GM12878 (cell line): Measurements from ENCODE around the gene SPATA3. TPM values are rescaled to one million over a fixed set of nuclear protein-coding genes. Genes with fewer than 3 reads are reported as not detected.

ENCODE experiments used
- ATAC-seq: fragments of 200-7000 bp; cut with Tn5 transposase; 3 replicates; pipeline ENCODE4 v1.9.1; 2020; ENCODE audit warnings: mild to moderate bottlenecking, moderate library complexity
- BruUV-seq: library from RNA; stranded (reverse); fragments of 400-500 nt; replicated peaks from 2 replicates; lab custom pipeline; 2021; lab: Mats Ljungman, UMichigan
- CTCF ChIA-PET: fragments of 300-600 bp; sonication (Branson Sonifier 250); formaldehyde crosslinking; extraction: SDS; loops from one replicate; lab custom pipeline; 2021; ENCODE audit warnings: inconsistent platforms; lab: Yijun Ruan, JAX
- POLR2A ChIA-PET: fragments of 350-600 bp; formaldehyde crosslinking; extraction: SDS; loops from one replicate; lab custom pipeline; 2021; ENCODE audit warnings: inconsistent platforms; lab: Charles Lee
- RAD21 ChIA-PET: fragments of 300-600 bp; sonication (Branson Sonifier 250); formaldehyde crosslinking; loops from one replicate; lab custom pipeline; 2023; ENCODE audit warnings: antibody characterized with exemption; ENCODE audit not compliant: unreplicated experiment; lab: Charles Lee
- SMC1A ChIA-PET: fragments of 300-600 bp; sonication (Branson Sonifier 250); formaldehyde crosslinking; loops from one replicate; lab custom pipeline; 2023; ENCODE audit not compliant: unreplicated experiment, uncharacterized antibody; lab: Charles Lee
- DNase-seq: peaks from one replicate; pipeline ENCODE4 v3.0.0-alpha.2; 2011; ENCODE audit warnings: low read depth, low spot score
- FAIRE-seq: peaks from 3 replicates; lab custom pipeline; 2011; peaks lifted over from hg19 to GRCh38; lab: Jason Lieb, UNC
- H2AFZ ChIP-seq: 2 replicates; pipeline ENCODE4 v1.6.0; 2011; ENCODE audit warnings: low read depth, low read length, control low read depth; ENCODE audit not compliant: control insufficient read depth
- H3K27ac ChIP-seq: 2 replicates; pipeline ENCODE4 v1.5.1; 2011; ENCODE audit warnings: control low read depth; ENCODE audit not compliant: control insufficient read depth, insufficient read depth
- H3K27me3 ChIP-seq, 2 experiments: replicated peaks in 1 of 2; 2 replicates each; pipeline versions ENCODE4 v1.6.0 to v1.6.1; 2011; ENCODE audit warnings: low read length in 1 of 2; ENCODE audit not compliant: control insufficient read depth in 2 of 2, insufficient read depth in 2 of 2
- H3K36me3 ChIP-seq, 2 experiments: 2 replicates each; pipeline ENCODE4 v1.5.1; 2011; ENCODE audit warnings: low read length in 1 of 2; ENCODE audit not compliant: control insufficient read depth in 2 of 2, insufficient read depth in 2 of 2
- H3K4me1 ChIP-seq: 2 replicates; pipeline ENCODE4 v1.6.1; 2011; ENCODE audit warnings: mild to moderate bottlenecking, low read length, moderate library complexity, mixed read lengths; ENCODE audit not compliant: control insufficient read depth, insufficient read depth
- H3K4me2 ChIP-seq: 2 replicates; pipeline ENCODE4 v1.6.0; 2011; ENCODE audit warnings: control low read depth; ENCODE audit not compliant: control insufficient read depth, insufficient read depth
- H3K4me3 ChIP-seq: fragments of 200-600 bp; sonication (generic); 2 replicates; pipeline ENCODE4 v1.5.1; 2016
- H3K79me2 ChIP-seq: 2 replicates; pipeline ENCODE4 v1.6.0; 2011; ENCODE audit warnings: low read length; ENCODE audit not compliant: control insufficient read depth, insufficient read depth
- H3K9ac ChIP-seq: 2 replicates; pipeline ENCODE4 v1.8.0; 2011; ENCODE audit warnings: low read length, control low read depth, mixed read lengths; ENCODE audit not compliant: control insufficient read depth, insufficient read depth
- H3K9me3 ChIP-seq: replicated peaks from 3 replicates; pipeline ENCODE4 v1.5.1; 2011; ENCODE audit warnings: mild to moderate bottlenecking, low read length; ENCODE audit not compliant: control insufficient read depth, insufficient read depth
- H4K20me1 ChIP-seq: 2 replicates; pipeline ENCODE4 v1.6.0; 2011; ENCODE audit not compliant: control insufficient read depth, insufficient read depth
- CHD1 ChIP-seq: IDR thresholded peaks from 2 replicates; pipeline ENCODE4 v1.6.1; 2012; ENCODE audit warnings: low read depth, low read length, improper control_type of control experiment
- ESRRA ChIP-seq: IDR thresholded peaks from 2 replicates; pipeline ENCODE4 v1.6.1; 2012; ENCODE audit warnings: mild to moderate bottlenecking, low read length, improper control_type of control experiment
- EZH2 ChIP-seq: IDR thresholded peaks from 2 replicates; pipeline ENCODE4 v1.6.1; 2012; ENCODE audit warnings: low read depth, mild to moderate bottlenecking, control low read depth, inconsistent platforms, low read length, borderline replicate concordance; ENCODE audit not compliant: control insufficient read depth
- GABPA ChIP-seq: IDR thresholded peaks from 2 replicates; pipeline ENCODE4 v1.6.1; 2014; ENCODE audit warnings: antibody characterized with exemption, low read depth, mild to moderate bottlenecking, inconsistent platforms
- NRF1 ChIP-seq: conservative IDR thresholded peaks from 2 replicates; pipeline ENCODE4 v1.6.1; 2011; ENCODE audit warnings: mild to moderate bottlenecking, low read depth, low read length, improper control_type of control experiment
- POLR2AphosphoS2 ChIP-seq: IDR thresholded peaks from 2 replicates; pipeline ENCODE4 v1.6.1; 2011; ENCODE audit warnings: low read depth, mild to moderate bottlenecking, low read length, improper control_type of control experiment, moderate library complexity
- RAD21 ChIP-seq: IDR thresholded peaks from 2 replicates; pipeline ENCODE4 v1.6.1; 2011; ENCODE audit warnings: mild to moderate bottlenecking, low read depth, low read length, moderate library complexity; ENCODE audit not compliant: insufficient read depth
- RCOR1 ChIP-seq: conservative IDR thresholded peaks from 2 replicates; pipeline ENCODE4 v1.6.1; 2012; ENCODE audit warnings: low read depth, low read length, improper control_type of control experiment
- SMC3 ChIP-seq: IDR thresholded peaks from 2 replicates; pipeline ENCODE4 v1.6.1; 2011; ENCODE audit warnings: low read length, improper control_type of control experiment, borderline replicate concordance
- ZSCAN29 ChIP-seq: fragments of 450-650 bp; IDR thresholded peaks from 2 replicates; pipeline ENCODE4 v1.6.1; 2017; ENCODE audit warnings: mild to moderate bottlenecking, moderate library complexity
- WGBS: methylation state at CpG from one replicate; pipeline ENCODE4 v1.1.6; 2016; ENCODE audit warnings: low lambda C conversion rate; ENCODE audit not compliant: insufficient replicate concordance, insufficient coverage; ENCODE audit errors: missing lambda C conversion rate; 5-methylcytosine and 5-hydroxymethylcytosine counted together
- in situ Hi-C: fragments of 300-500 bp; cut with MboI; formaldehyde crosslinking; loops from 9 replicates; pipeline ENCODE4 v1.14.3; 2018; ENCODE audit warnings: mixed read lengths
- intact Hi-C: fragments of 100-400 bp; cut with micrococcal nuclease; formaldehyde crosslinking; loops from one replicate; pipeline ENCODE4 v1.14.2; 2022; ENCODE audit not compliant: unreplicated experiment
- polyA plus RNA-seq, 11 experiments: library from polyadenylated mRNA; depleted of rRNA in 4 of 11; unstranded in 6 of 11; stranded (reverse) in 5 of 11; fragments of >200 nt; fragmentation: Nextera tagmentation in 4 of 11; fragmentation: Illumina TruSeq in 1 of 11; extraction: Ambion mirVana in 4 of 11; extraction: Trizol in 1 of 11; gene quantifications; 1 replicate in 1 of 11; 2 replicates in 10 of 11; pipeline versions ENCODE4 v1.2.1 to v1.2.3, GENCODE V29; 2011 to 2016; ENCODE audit warnings: inconsistent platforms in 2 of 11, missing spikeins in 2 of 11, low read depth in 1 of 11
- total RNA-seq, 4 experiments: library from RNA; depleted of rRNA in 3 of 4; stranded (reverse); fragments of >200 nt in 3 of 4; fragmentation: Illumina TruSeq in 1 of 4; extraction: Trizol in 1 of 4; gene quantifications; 2 replicates each; pipeline versions ENCODE4 v1.2.1 to v1.2.3, GENCODE V29; 2013 to 2021
- TF ChIP-seq, protein P1 (sequence below): fragments of 450-650 bp; formaldehyde crosslinking; IDR thresholded peaks from 2 replicates; pipeline ENCODE4 v1.4.0; 2020; ENCODE audit warnings: mild to moderate bottlenecking, moderate library complexity
- TF ChIP-seq, protein P2 (sequence below): fragments of 450-650 bp; IDR thresholded peaks from 2 replicates; pipeline ENCODE4 v1.6.1; 2017; ENCODE audit warnings: mild to moderate bottlenecking

The SPATA3 gene
- total and polyA plus RNA-seq, 10 of the 15 experiments (the other 5 are each of a cell fraction or from before 2014, with no cell fraction given): not detected

GRCh38 chr2:231008131-231008530, 12.2 kb downstream of the SPATA3 start (continued):
- no peak for TF ChIP-seq RCOR1
- no peak for TF ChIP-seq POLR2AphosphoS2
- TF ChIP-seq GABPA: no peak

GRCh38 chr2:231009236-231009919, 13.5 kb downstream of the SPATA3 start:
- FAIRE-seq (no peak), DNase-seq (no peak), ATAC-seq (no peak)
- H3K27ac ChIP-seq: no peak overlapping the region
- no peaks in the 10 kb centered on the region for H3K79me2 ChIP-seq
- no peaks in the 10 kb centered on the region; the same call in 2 of the 3 replicates for H3K9me3 ChIP-seq
- ChIA-PET RAD21 (no interaction called here), POLR2A (no interaction called here), CTCF (interaction anchor here (0.6 to 1.2 kb wide), 4 partner anchors 42 to 212 kb away, joined by 3 read pairs; no protein-coding TSS in a partner anchor), SMC1A (no interaction called here)
- intact Hi-C loops (no loop called here), in situ Hi-C loops (no loop called here)
- no peak overlapping the region for H3K9ac ChIP-seq
- H3K4me3 ChIP-seq: no peak overlapping the region
- H4K20me1 ChIP-seq: no peaks in the 10 kb centered on the region
- H2AFZ ChIP-seq: no peak overlapping the region
- H3K4me1 ChIP-seq: no peaks in the 10 kb centered on the region
- no TSS peak for BruUV-seq
- no peaks in the 10 kb centered on the region for H3K36me3 ChIP-seq
- no peak overlapping the region for H3K4me2 ChIP-seq
- WGBS: 28% methylated on average over 14 of the region's 14 CpGs
- H3K27me3 ChIP-seq: peaks cover 0 to 2% of the 10 kb centered on the region in 2 experiments; a peak in 2 of 4 replicates
- TF ChIP-seq, protein P1, sequence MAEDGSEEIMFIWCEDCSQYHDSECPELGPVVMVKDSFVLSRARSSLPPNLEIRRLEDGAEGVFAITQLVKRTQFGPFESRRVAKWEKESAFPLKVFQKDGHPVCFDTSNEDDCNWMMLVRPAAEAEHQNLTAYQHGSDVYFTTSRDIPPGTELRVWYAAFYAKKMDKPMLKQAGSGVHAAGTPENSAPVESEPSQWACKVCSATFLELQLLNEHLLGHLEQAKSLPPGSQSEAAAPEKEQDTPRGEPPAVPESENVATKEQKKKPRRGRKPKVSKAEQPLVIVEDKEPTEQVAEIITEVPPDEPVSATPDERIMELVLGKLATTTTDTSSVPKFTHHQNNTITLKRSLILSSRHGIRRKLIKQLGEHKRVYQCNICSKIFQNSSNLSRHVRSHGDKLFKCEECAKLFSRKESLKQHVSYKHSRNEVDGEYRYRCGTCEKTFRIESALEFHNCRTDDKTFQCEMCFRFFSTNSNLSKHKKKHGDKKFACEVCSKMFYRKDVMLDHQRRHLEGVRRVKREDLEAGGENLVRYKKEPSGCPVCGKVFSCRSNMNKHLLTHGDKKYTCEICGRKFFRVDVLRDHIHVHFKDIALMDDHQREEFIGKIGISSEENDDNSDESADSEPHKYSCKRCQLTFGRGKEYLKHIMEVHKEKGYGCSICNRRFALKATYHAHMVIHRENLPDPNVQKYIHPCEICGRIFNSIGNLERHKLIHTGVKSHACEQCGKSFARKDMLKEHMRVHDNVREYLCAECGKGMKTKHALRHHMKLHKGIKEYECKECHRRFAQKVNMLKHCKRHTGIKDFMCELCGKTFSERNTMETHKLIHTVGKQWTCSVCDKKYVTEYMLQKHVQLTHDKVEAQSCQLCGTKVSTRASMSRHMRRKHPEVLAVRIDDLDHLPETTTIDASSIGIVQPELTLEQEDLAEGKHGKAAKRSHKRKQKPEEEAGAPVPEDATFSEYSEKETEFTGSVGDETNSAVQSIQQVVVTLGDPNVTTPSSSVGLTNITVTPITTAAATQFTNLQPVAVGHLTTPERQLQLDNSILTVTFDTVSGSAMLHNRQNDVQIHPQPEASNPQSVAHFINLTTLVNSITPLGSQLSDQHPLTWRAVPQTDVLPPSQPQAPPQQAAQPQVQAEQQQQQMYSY (CRISPR knock-in tag): no peak
- no peak for TF ChIP-seq ESRRA
- no peak for TF ChIP-seq CHD1
- no peak for TF ChIP-seq RCOR1
- TF ChIP-seq GABPA: no peak
- TF ChIP-seq RAD21: no peak
- TF ChIP-seq SMC3: no peak
- TF ChIP-seq EZH2: no peak
- TF ChIP-seq, protein P2, sequence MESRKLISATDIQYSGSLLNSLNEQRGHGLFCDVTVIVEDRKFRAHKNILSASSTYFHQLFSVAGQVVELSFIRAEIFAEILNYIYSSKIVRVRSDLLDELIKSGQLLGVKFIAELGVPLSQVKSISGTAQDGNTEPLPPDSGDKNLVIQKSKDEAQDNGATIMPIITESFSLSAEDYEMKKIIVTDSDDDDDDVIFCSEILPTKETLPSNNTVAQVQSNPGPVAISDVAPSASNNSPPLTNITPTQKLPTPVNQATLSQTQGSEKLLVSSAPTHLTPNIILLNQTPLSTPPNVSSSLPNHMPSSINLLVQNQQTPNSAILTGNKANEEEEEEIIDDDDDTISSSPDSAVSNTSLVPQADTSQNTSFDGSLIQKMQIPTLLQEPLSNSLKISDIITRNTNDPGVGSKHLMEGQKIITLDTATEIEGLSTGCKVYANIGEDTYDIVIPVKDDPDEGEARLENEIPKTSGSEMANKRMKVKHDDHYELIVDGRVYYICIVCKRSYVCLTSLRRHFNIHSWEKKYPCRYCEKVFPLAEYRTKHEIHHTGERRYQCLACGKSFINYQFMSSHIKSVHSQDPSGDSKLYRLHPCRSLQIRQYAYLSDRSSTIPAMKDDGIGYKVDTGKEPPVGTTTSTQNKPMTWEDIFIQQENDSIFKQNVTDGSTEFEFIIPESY: no peak
- no peak for TF ChIP-seq NRF1
- no peak for TF ChIP-seq ZSCAN29
